NCI-H146 (cell line): Measurements from ENCODE around the gene GOLT1A.

Experiments used
- DNase-seq: peaks from one replicate; lab custom pipeline; 2025; lab: John Stamatoyannopoulos, UW

GOLT1A gene

DNA sequence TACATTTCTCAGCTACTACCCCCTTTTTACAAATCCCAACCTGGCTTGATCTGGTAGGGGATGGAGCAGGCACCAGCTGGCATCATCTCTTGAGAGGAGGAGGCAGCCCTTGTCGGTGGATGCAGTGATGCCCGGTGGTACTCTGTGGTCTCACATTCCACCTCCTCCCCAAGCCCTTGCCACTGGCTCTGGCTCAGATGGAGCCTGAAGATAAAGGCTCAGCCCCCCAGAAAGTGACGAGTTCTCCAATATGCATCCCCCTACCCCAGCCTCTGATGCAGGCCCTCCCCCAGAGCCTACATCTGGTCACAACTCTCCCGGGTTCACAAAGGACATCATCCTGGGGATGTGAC is 3.8 kb upstream of the GOLT1A start:
- no peak for DNase-seq

DNA sequence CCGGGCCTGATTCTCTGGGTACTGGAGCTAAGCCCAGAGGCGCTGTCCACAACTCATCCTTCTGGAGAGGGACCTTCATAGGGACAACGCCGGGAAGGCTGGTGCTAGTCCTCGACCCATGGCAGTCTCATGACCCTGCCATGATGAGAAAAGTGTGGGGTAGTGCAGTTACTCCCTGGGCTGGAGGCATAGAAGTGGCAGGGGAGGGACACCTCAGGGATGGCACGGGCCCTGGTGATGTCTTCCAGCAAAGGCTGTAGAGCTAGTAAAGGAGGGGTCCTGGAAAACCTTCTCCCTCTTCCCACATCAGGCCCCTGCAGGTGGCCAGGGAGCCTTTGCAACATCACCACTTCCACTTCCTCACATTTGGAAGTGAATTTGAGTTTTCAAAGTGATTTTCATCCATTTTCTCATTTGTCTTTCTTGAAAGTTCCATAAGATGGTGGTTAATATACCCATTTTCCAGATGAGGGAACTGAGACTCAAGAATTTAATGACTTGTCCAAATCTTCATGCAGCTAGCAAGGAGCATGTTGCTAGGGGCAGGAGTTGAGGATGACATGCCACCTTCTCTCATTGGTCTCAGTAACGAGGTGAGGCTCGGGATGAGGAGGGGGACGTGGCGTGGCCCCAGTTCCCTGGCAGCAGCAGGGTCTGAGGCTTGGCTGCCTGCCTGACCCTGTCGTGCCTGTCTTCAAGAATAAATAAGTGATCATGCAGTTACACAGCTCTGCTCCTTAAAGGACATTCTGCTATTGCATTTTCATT is 3.3 kb upstream of the GOLT1A start:
- no peak for DNase-seq

DNA sequence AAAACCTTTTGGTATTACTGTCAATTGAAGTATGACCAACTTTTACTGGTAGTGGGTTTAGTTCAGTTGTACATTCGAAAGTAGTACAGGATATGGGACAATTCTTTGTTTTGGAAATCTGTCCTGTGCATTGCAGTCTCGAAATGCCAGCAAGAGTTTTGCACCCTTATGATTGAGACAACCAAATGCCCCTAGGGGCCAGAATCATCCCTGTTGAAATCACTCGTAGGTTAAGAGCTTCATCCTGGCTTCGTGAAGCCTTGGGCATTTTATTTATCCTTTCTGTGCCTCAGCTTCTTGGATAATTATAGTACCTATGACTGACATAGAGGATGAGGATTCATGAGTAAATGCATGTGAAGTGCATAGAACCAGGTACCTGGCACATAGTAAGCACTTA is 2.4 kb upstream of the GOLT1A start:
- DNase-seq: no peak

DNA sequence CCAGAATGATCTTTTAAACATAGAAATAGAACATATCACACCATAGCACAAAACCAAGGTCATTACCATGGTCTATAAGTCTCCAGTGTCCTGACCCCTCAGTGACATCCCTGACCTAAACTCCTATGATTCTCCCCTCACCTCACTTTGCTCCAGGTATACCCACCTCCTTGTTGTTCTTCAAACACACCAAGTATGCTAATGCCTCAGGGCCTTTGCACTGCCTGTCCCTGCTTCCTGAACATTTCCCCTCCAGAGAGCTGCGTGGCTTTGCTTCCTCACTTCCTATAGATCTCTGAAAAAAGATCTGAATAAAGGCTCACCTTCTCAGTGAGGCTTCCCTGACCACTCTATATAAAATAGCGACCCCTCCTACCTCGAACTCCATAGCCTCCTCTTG is 1.1 kb downstream of the GOLT1A start:
- no peak for DNase-seq

DNA sequence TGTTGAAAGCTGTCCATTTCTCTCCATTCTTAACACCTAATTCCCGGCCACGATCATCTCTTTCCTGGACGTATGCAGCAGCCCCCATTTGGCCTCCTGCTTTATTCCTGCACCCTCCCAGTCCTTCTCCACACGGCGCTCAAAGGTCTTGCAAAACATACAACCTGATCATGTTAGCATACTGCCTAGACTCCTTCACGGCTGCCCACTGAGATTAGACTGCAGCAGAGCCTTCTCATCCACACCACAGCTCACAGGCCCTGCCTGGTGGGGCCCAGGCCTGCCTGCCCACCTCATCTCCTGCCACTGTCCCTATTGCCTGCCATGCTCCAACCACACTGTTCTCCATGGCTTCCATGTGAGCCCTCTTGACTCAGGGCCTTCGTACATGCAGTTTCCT is 2.7 kb downstream of the GOLT1A start:
- DNase-seq: no peak

DNA sequence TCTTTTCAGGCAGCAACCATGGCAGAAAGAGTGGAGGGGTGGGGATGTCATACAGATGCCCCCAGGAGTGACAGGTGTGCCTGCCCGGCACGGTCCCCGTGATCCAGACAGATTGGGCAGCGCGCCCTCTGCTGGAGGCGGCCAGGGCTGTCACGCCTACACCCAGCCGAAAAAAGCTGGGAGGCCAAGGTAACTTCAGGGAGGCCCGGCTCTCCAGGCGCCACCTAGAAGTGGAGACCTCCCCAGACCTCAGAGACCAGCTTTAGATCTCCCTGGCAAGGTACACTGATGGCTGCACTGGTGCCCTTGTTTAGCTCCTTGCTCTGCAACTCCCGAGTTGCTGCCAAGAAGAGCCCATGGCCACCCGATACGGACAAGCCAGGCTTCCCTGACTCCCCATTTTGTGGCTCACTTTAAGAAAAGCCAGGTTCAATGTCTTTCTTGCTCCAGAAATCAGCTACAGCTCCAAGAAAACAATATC is 6.6 kb downstream of the GOLT1A start:
- peak; percentile 55 for DNase-seq

DNA sequence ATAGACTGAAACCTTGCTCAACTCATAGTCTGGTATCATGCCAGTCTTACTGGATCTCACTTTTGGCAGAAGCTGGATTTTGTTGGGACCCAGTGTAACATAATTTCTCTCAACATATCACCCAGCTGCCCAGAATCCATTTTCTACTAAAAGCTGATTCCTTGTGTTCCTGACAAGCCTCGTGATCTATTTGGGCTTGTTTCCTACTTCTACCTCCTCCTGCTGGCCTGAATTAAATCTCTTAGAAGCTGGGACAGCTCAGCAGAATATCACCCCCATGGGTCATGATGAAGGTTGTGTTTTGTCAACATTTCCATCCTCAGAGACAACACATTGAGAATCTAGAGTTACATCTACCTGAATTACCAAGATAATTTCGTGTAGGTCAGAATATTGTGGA is 7.7 kb downstream of the GOLT1A start:
- DNase-seq: no peak

DNA sequence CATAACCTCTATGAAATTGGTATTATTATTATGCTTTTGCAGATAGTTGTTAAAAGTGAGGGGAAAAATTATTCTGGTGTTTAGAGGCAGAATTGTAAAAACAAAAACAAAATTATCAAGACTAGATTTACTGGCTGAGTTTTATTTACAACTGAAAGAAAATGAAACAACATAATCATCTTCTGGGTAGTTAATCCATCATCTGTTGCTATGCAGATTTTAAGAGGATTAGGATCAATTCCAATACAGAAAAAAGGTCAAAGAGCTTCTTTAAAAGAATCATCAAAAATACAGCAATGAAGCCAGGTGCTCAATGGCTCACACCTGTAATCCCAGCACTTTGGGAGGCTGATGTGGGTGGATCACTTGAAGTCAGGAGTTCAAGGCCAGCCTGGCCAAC is 8.3 kb downstream of the GOLT1A start:
- DNase-seq: no peak

DNA sequence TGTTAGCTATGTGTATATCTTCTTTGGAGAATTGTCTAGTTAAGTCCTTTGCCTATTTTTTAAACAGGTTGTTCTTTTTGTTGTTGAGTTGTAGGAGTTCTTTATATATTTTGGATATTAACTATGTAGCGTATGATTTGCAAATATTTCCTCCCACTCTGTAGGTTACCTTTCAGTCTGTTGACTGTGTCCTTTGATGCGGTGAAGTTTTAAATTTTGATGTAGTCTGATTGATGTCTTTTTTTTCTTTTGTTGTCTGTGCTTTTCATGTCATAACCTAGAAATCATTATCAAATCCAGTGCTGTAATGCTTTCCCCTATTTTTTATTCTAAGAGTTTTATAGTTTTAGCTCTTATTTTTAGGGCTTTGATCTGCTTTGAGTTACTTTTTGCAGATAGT is 8.8 kb downstream of the GOLT1A start:
- no peak for DNase-seq

DNA sequence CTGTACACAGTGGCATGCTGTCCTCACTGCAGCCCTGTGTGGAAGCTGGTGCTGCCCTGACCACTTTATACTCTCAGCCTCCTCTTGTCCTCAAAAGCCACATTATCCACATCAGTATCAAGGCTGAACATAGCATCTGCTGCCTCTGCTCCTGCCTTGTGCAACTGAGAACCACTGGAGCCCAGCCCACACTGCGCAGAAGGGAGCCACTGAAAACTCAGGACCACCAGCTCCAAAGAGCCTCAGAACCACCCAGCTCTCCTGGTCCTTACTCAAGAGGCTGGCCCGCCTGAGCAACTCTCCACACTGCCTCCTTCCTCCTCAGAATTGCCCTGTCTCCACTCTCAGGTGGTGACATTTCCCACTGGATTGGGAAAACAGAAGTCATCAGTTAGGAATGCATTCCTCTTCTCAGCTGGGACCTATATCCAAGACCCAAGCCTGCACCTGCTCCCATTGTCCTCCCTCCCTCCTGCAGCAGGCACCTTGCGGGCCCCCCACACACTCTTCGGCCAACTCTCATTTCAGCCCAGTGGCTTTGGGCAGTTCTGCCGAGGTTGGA is 10.5 kb downstream of the GOLT1A start:
- DNase-seq: no peak

DNA sequence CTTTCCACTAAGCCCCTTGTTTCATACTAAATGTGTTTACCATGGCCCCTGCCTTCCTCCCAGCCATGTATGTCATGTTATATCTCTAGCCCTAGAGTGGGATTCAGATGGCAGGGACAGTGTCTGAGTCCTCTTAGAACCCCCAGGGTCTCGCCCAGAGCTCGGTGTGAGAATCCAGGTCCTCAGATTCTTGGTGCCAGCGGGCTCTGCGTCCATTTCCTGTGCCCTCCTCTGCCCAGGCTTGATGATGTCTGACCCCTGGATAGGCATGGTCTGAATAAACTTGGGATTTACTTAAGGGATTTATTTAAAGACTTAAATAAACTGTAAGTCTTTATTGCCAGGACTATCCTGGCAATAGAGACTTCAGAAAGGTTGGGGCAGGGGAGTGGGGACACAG is 11.3 kb downstream of the GOLT1A start:
- DNase-seq: no peak

DNA sequence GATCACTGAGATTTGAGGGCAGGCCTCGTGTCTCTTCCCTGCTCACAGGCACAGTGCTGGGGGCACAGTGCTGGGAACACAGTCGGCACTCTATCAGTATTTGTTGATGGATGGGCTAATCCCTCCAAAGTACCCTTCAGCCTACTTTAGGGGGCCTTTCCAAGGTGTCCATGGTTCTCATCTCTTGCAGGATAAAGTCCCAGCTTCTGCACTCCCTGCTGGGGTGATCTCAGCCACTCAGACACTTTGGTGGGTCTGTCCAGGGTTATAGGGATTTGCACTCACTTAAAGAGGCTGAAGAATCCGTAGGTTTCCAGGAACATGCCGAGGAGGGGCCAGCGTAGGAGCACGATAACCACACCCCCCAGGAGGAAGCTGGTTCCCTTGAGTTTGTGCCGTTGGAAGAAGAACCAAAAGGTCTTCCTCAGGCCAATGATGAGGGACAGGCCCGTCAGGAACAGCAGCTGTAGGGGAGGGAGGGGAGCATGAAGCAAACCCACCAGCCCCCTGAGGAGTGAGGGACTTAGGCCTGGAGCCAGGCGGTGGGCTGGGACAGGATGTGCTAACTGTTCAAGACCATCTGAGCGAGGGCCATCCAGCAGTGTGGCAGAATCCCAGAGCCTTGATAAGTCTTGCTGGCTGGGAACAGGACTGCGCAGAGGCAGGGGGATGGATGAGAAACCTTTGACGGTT is 12.3 kb downstream of the GOLT1A start:
- no peak for DNase-seq

DNA sequence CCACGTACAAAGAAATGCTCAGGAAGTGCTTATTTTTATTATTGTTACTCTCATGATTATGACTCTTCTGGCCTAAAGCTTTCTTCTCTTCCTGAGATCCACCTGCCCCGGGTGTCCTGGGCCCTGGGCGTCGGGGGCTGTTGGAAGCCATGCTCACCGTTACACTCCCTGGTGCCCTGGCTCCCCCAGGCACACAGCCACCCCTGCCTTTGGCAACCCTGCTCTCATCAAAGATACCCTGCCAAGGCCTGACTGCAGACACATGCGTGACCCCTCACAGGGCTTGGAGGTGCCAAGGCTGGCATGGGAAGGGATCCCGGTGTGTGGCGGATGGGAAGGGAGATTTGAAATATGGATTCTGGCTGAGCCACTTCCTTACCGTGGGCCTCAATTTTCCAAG is 14.2 kb downstream of the GOLT1A start:
- no peak for DNase-seq

DNA sequence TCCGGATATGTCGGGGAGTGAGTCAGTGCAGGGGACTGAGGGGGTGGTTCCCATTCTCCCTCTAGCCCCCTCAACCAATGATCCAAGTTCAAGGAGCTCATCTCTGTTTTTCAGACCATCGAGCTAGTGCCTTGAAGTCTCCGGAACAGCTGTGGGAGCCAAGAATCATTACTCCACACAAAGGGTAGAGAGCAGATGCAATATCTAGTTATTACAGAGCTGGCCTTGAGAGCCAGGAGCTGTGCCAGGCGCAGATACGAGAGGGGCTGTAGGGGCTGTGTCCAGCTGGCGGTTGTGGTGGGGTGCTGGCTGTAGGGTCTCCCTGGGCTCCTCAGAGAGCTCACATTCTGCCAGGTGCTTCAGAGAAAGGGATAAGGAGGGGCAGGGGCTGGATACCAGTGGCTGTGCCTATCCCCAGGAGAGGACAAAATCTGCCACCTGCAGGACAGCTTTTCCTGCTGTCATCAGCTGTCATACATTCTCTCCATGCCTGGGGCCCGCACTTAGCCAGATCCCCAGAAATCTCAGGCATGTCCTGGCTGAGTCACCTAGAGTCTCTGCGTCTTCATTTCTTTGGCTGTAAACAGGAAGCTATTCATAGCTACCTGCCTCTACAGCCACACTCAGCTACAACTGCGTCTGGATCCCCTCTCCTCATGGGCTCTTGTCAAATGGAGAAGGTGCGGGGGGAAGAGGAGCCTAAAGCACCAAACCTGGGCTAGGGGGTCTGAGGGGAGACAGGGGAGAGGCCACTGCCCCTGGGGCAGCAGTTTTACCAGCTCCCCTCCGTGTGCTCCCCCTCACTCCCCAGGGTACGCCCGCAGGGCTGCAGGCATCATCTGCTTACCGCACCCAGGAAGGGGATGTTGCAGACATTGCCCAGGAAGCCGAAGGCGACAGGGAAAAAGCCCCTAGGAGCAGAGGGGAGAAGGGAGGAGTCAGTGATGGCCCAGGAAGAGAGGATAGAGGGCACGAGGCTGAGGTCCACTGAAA is 15.1 kb downstream of the GOLT1A start:
- no peak for DNase-seq

DNA sequence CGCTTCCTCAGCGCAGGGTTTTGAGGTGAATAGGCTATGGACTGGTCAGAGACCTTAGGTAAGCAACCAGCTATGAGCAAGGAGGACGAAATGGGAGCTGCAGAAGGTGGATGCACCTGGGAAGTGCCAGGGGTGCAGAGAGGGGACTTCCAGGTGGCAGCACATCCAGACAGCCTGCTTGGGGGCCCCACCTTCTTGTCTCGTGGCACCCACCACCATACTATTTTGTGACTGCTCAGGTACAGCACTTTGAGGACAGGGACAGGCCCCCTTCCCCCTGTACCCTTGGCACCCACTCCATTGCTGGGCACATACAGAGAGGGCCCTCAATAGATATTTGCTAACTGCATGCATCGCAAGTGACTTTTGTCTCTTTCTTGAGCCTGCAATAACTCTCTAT is 16.7 kb downstream of the GOLT1A start:
- DNase-seq: no peak

DNA sequence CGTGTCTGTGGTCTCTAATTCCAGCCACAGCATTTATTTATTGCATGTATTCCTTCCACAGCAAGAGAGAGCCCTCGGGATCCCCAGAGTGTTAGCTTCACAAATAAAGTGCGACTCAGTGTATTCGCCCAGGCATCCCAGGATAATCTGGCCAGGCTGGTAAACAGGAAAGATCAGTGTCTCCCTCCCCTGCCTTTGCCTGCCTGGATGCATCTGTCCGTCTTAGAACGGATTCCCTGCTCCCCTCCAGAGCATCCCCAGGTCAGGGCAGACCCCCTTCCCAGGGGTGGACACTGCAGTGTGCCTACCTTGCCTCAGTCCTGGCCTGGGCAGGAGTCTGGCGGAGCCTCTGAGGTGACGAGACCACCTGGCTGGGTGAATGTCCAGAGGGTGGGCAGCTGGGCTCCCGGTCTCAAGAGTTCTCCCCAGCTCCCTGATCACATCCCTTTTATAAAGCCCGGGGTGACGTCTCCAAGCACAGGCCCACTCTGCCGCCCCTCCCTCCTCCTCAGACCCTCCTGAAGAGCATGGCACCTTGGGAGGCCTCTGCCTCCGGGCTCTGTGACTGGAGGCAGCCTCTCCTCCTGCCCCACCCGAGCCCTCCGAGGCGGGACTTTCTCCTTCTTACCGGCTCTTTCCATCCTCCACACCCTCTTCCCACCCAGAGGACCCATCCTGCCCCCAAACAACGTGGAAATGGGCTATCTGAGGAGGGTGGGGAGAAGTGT is 17.6 kb downstream of the GOLT1A start, which contains the start of gene KISS1:
KISS1 (minus strand) TSS at position 424 of the 728 bp plus-strand sequence. CDS start 3,615 bp downstream, outside the sequence.
- no peak for DNase-seq

DNA sequence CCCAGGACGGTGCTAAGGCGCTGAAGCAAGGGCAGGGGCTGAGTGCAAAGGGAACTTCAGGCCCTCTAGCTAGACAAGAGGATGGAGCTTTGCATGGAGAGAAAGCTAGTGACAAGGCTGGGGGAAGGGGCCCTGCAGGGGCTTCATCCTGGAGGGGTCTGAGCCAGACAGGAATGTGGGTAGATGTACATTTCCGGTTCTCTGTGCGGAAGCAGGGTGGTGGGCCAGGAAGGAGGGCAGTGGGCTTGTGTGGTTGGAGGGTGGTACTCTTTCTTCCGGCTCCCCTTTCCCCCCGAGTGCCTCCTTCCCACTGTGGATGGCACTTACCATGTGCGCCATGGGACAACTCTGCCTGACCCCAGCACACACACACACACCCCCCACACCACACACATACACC is 19.0 kb downstream of the GOLT1A start:
- DNase-seq: no peak

DNA sequence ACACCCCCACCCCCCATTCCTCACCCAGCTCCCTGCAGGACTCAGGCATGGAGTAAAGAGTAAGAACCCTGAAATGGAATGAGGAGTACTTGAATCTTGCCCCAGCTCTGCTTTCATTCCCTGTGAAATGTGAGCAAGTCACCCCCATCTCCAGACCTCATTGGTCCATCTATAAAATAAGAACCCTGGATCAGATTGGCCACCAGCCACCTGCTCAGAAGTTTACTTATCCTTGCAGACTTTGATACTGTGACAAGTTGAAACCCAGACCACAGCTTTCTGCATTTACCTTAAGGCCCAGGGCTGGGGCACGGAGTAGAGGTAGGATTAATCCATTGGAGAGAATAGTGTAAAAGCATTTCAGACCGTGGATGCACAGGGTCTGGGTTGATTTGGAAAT is 19.7 kb downstream of the GOLT1A start:
- no peak for DNase-seq

DNA sequence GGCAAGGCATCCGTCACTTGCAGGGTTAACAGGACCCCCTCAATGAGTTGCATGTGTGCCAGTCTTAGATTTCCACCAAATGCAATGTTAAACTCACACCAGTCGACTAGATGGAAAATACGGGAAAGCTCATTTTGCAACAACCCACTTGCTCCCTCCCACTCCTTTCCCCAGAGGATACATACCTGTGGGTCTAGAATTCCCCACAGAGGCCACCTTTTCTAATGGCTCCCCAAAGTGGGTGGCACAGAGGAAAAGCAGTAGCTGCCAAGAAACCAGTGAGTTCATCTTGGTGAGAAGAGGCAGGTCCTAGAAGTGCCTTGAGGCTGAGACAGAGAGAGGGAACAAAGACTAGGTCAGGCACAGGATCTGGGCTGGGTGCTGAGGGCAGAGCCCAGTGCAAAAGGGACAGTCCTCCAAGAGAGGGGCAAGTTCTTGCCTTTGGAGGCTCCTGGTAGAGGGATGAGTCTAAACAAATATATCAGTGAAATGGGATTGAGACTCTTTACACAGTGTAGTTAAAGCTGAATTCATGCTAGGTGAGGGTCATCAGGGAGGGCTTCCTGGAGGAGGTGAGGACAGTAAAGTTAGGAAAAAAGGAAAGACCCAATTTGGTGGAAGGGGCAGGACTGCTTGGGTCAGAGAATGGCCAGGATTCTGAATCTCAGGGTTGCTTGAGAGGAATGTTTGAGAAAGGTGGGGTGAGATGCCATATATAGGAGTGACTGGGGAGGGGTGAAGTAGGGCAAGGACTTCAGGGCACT is 21.0 kb downstream of the GOLT1A start:
- DNase-seq: no peak

DNA sequence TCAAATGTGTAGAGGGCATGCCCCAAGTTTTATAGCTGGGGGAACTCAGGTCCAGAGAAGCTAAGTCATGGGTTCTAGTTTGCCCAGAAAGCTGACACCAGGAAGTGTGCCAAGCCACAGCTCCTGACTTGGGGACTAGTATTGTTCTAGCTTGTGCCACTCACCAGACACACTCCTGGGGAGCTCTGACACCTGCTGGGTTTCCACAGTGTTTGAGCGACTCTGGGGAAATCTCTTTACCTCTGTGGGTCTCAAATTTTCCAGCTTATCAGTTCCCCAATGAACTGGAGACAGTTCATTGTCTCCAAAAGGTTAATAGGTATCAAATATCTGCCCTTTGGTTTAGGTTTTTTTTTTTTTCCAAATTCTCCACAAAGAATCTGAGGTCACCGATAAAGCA is 21.7 kb downstream of the GOLT1A start:
- peak; percentile 19 for DNase-seq

DNA sequence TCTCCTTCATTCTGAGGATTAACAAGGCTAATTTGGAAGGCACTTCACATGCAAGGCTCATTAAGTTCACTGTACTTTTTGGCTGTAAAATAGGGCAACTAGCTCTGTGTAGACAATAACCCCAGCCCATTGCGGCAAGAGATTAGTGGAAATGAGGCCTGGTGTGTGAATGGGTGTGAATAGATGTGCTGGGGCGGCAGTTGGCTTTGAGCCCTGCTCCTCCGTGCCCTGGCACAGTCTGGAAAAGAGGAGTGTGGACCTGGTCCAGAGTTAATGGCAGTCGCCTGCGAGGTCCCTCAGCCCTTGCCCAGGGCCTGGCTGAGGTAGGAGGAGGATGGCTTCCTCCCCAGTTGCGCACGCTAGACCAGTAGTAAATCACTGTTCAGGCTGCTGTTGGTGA is 22.3 kb downstream of the GOLT1A start:
- no peak for DNase-seq
